Measurements from ENCODE around the gene PCNA.
A peak's percentile ranks its signal among the peaks of the same experiment; 100 is the strongest.

PCNA gene

DNA sequence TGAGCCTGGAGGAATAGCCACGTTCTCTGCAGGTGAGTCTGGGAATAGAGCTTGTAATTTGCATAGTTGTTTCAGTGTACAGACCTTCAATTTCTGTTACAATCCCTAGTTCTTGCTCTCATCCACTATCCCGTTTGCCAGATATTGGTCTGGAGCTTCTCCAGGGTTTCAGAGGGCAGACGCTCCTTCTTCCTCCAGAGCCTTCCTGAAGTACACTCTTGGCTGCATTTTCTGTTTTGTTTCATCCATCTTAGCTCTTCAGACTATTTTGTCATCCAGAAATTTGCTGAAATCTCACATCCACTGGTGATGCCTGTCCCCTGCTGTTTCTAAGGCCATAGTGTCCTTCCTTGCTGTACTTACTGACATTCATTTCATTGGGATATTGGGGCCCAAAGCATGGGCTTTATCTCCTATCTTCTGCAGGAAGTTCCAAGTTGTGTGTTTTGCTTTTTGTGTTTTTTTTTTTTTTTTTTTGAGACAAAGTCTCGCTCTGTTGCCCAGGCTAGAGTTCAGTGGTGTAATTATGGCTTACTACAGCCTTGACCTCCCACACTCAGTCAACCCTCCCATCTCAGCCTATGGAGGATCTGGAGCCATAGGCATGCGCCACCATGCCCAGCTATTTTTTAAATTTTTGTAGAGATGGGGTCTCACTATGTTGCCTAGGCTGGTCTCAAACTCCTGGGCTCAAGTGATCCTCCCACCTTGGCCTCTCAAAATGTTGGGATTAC is 25.8 kb upstream of the PCNA start:
- DNase-seq: peak; percentile 71
- in situ Hi-C loops (cut with MboI; ENCODE audit: low pct_unique_long_range_greater_than_20kb, low sequenced_read_pairs): no loop called here

GRCh38 chr20:5143851-5144250 is 24.1 kb upstream of the PCNA start:
- DNase-seq: no peak
- in situ Hi-C loops (cut with MboI; ENCODE audit: low pct_unique_long_range_greater_than_20kb, low sequenced_read_pairs): no loop called here

DNA sequence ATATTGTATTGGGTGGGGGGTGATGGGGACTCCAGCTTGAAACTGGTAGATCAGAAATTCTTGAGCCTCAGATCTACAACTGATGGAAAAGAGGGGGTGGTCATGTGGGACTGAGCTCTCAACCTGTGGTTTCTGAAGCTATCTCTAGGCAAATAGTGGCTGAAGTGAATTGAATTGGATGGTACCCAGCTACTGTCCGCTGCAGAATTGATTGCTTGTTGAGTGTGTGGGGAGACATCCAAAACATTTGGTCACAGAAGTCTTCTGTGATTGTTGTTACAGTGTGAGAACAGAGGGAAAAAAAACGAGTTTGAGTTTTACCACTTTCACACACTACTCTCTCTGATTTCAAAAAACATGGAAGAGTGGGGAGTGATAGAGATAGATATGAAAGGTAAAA is 21.9 kb upstream of the PCNA start:
- DNase-seq: no peak
- in situ Hi-C loops (cut with MboI; ENCODE audit: low pct_unique_long_range_greater_than_20kb, low sequenced_read_pairs): no loop called here

GRCh38 chr20:5140195-5140594 is 20.4 kb upstream of the PCNA start:
- no peak for DNase-seq
- in situ Hi-C loops (cut with MboI; ENCODE audit: low pct_unique_long_range_greater_than_20kb, low sequenced_read_pairs): no loop called here

- in situ Hi-C loops (cut with MboI; ENCODE audit: low pct_unique_long_range_greater_than_20kb, low sequenced_read_pairs): loop anchor here (10.0 kb wide), 1 partner anchor 49 kb away; no protein-coding TSS in a partner anchor
- DNase-seq: no peak
Measured at GRCh38 chr20:5136096-5136495, 16.3 kb upstream of the PCNA start.

DNA sequence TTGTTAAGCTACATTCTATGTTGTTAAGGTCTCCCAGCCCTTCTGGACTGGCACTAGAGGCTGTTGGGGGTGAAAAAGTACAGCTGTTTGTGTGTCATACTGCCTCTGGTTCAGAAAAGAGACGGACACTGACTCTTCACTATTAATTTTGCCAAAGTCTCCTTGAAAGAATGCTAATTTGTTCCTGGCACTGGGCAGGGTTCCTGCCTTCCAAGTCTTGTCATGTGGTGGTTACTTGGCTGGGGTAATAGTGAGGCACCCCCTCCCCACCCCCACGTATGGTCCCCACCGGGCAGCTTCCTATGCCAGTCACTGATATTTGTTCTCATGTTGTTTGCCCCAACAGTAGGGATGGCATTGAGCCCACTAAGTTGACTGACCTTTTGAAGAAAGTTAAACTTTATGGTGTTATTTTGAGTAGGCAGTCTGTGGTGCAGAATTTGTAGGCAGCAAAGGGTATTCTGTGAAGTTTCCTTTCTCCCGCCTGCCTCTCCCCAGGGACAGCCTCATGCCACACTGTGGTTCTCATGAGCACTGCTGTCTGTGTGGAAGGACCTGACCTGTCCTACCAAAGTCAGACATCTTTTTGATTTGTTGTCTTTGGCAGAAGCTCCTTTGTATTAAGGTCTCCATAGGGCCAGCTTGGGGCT is 15.7 kb upstream of the PCNA start:
- DNase-seq: no peak
- in situ Hi-C loops (cut with MboI; ENCODE audit: low pct_unique_long_range_greater_than_20kb, low sequenced_read_pairs): loop anchor here (10.0 kb wide), 1 partner anchor 49 kb away; no protein-coding TSS in a partner anchor

DNA sequence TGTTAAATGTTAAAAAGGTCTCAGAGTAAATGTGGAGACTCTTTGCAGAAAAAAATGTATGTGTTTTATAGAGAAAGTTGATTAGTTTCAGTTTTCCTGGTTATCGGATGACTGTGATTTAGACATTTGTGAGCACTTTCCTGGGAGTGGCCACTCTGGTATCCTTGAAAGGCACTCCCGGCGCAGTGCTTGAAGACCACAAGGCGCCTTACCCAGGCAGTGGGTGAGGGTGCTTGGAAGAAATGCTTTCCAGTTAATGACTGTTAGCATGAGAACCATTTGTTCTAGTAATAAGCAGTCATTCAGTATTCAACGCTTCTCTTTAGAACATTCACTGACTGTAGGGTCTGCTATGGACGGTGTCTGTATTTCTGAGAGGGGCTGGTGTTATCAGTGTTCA is 14.2 kb upstream of the PCNA start:
- in situ Hi-C loops (cut with MboI; ENCODE audit: low pct_unique_long_range_greater_than_20kb, low sequenced_read_pairs): loop anchor here (10.0 kb wide), 1 partner anchor 51 kb away; no protein-coding TSS in a partner anchor
- no peak for DNase-seq

- DNase-seq: no peak
- in situ Hi-C loops (cut with MboI; ENCODE audit: low pct_unique_long_range_greater_than_20kb, low sequenced_read_pairs): loop anchor here (10.0 kb wide), 1 partner anchor 53 kb away; no protein-coding TSS in a partner anchor
Measured at GRCh38 chr20:5131502-5131901, 11.7 kb upstream of the PCNA start.

DNA sequence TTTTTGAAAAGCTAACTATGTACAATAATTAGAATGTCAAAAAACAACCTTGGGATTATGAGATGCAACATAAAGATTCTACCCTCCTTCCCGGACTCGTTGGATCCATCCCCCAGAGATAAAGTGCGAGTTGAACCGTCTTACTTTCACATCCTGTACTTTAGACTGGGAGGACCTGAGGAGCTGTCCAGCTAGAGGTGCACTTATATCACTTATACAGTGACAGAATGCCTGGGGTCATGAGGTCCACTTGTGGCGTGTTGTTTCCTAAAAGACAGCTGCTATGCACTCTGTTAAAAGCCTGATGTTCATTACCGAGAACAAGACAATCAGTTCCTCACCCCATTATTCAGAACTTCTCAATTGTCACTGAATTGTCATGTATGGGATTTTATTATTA is 9.1 kb upstream of the PCNA start:
- in situ Hi-C loops (cut with MboI; ENCODE audit: low pct_unique_long_range_greater_than_20kb, low sequenced_read_pairs): no loop called here
- DNase-seq: no peak

GRCh38 chr20:5127859-5128424 is 8.2 kb upstream of the PCNA start:
- in situ Hi-C loops (cut with MboI; ENCODE audit: low pct_unique_long_range_greater_than_20kb, low sequenced_read_pairs): no loop called here
- DNase-seq: no peak

DNA sequence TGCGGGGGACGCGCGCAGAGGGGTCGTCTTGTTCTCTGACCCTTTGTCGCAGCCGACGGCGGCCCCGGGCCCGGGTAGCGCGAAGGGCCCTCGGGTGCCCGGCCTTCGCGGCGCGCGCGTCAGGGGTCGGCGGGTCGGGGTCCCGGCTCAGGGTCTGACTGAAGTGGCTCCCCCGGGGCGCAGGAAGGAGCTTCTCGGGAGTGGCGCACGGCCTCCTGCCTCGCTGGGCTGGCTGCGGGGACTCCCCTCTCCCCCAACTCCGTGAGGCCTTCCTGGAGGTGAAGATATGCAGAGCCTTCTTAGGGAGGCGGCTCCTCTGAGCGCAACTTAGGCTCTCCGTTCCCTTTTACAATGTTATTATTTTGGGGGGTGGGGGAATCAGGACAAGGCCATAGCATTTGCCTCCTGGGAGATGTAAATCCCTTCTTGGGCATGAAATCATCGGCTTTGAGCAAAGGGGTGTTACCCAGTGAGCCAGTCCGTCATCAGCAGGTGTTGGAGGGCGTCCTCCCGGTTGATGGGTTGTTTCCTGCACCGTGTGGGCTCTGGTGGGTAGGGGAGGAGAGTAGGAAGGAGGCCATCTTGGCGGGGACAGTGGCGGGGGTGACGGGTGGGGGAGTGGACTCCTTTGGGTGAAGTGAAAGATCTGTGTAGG is 7.6 kb upstream of the PCNA start:
- in situ Hi-C loops (cut with MboI; ENCODE audit: low pct_unique_long_range_greater_than_20kb, low sequenced_read_pairs): no loop called here
- DNase-seq: peak; percentile 64

DNA sequence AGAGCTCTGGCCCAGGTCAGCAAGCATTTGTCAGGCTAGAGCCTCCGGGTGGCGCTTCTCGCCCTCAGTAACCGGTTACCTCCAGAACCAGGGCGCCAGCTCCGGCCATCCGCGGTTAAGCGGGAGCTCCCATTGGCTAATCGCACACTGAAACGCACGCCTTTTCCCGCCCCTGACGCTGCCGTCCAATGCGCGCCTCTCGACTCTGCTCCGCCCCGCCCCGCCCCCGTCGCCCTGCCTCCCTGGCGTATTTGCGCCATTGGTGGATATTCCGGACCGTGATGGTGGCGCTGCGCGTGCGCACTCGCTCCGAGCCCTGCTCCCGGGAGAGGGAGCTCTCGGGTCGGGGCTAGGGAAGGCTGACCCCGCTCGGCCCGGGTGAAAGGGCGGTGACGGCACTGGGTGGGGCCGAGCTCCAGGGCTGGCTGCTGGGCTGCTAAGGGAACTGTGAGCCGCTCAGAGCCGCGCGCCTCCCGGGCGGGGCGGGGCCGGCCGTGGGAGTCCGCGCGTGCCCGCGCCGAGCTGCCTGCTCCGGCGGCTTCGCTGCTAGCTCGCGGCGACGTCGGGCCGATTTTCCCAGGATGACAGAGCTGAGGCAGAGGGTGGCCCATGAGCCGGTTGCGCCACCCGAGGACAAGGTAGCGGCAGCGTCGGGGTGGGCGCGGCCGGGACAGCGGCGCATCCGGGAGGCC is 6.9 kb upstream of the PCNA start, which contains the start of gene CDS2:
CDS2 (plus strand) TSS at position 497 of the 692 bp plus-strand sequence; CDS start at position 582, 85 bp downstream.
- peak; percentile 98 for DNase-seq
- in situ Hi-C loops (cut with MboI; ENCODE audit: low pct_unique_long_range_greater_than_20kb, low sequenced_read_pairs): no loop called here

DNA sequence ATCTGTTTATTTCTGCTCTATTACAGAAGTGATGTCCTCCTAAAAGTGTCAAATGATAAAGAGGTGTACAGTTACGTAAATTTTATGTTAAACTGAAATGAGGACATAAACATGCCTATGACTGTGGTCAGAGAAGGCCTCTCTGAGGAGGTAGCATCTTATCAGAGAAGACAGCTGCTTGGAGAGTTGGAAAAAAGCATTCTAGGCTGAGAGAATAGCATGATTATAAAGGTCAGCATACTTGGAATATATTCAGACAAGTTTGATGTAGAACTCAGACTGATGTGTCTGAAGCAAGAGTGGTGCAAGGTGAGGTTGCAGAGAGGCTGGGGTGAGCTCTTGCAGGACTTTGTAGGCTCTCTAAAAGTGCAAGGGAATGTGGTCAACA is 3.1 kb upstream of the PCNA start:
- DNase-seq: no peak
- in situ Hi-C loops (cut with MboI; ENCODE audit: low pct_unique_long_range_greater_than_20kb, low sequenced_read_pairs): no loop called here

DNA sequence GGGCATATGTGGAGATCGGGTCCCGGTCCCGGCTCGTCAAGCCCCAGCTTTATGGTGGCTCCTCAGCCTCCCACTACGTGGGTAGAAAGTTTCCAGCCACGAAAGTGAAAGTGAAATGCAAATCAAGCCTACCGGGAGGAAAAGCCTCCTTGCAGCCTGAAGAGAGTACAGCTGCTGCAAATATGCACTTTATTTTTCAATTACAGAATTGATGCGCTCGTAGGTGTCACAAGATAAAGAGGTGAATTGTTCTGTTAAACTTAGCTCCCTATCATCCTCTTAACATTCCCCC is 373 bp upstream of the PCNA start:
- in situ Hi-C loops (cut with MboI; ENCODE audit: low pct_unique_long_range_greater_than_20kb, low sequenced_read_pairs): no loop called here
- DNase-seq: no peak

- no peak for DNase-seq
- in situ Hi-C loops (cut with MboI; ENCODE audit: low pct_unique_long_range_greater_than_20kb, low sequenced_read_pairs): no loop called here
Measured at GRCh38 chr20:5119143-5119434, 669 bp downstream of the PCNA start.

DNA sequence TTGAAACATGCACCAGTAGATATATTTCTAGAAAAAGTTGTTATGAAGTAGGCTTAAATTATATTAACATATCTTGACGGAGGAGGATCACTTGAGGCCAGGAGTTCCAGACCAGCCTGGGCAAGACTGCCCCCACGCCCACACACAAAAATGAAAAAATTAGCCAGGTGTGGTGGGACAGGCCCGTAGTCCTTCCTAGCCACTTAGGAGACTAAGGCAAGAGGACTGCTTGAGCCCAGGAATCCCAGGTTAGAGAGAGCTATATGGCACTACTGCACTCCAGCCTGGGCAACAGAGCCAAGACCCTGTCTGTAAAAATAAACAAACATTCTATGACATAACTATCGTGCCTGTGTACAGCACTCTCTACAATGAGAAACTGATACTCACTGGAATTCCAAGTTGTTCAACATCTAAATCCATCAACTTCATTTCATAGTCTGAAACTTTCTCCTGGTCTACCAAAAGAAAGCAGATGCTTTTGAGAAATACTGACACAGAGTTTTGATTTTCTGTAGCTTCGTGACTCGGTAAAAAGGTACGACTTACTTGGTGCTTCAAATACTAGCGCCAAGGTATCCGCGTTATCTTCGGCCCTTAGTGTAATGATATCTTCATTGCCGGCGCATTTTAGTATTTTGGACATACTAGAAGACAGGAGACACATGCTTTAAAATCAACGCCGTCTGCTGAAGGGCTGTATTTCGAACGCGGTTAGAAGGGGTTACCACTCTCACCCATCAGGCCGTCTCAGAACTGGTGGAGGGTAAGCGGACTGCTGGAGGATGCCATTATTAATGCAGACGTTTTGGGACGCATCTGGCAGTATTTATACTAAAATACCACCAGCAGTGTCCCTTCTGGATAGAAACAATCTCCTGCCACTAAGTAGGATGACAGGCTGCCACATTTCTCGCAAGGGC is 1.3 kb downstream of the PCNA start:
- in situ Hi-C loops (cut with MboI; ENCODE audit: low pct_unique_long_range_greater_than_20kb, low sequenced_read_pairs): no loop called here
- DNase-seq: no peak

DNA sequence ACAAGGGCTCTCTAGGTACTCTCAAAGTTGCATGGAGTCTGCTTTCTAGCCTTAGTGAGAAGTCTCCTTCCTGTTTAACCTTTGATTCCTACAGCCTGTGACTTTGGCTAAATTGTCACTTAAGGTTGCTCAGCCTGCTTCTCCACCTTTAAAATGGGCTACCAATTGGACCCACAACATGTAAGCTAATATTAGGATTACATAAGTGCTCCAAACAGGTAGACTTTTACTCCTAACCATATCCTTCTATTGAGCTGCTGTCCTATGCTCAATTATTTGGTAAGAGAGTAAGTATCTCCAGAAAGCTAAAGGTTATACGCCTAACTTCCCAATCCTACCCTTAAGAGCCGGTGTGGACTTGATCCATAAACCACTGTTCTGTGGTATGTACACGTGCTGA is 2.9 kb downstream of the PCNA start:
- DNase-seq: no peak
- in situ Hi-C loops (cut with MboI; ENCODE audit: low pct_unique_long_range_greater_than_20kb, low sequenced_read_pairs): no loop called here

GRCh38 chr20:5114403-5114802 is 5.4 kb downstream of the PCNA start:
- no peak for DNase-seq
- in situ Hi-C loops (cut with MboI; ENCODE audit: low pct_unique_long_range_greater_than_20kb, low sequenced_read_pairs): no loop called here

DNA sequence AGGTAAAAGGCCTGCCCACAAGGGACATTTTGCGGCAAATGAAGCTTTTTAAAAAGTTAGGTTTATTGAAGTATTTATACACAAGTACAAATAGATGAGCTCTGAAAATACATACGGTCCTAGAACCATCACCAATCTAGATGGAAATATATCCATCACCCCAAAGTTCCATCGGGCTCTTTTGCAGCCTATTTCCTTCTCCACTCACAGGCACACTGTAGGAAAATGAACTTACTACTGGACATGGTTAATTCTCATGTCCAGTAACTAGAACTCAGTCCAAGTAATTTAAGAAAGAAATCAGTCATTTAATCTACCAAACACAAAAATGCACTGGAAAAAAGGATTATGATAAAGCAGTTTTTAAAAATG is 6.2 kb downstream of the PCNA start:
- no peak for DNase-seq
- in situ Hi-C loops (cut with MboI; ENCODE audit: low pct_unique_long_range_greater_than_20kb, low sequenced_read_pairs): no loop called here
